NT2/D1 (cell line): ENCODE results near the gene IGSF9.

Experiments
- SUZ12 ChIP-seq: IDR thresholded peaks from 2 replicates; pipeline ENCODE4 v1.6.1; 2011; ENCODE audit not compliant: insufficient read length, insufficient read depth; ENCODE audit errors: extremely low read depth
- YY1 ChIP-seq: IDR thresholded peaks from 2 replicates; pipeline ENCODE4 v1.6.1; 2011; ENCODE audit not compliant: insufficient read length, insufficient read depth
- ZNF274 ChIP-seq: IDR thresholded peaks from 2 replicates; pipeline ENCODE4 v1.6.1; 2011; ENCODE audit warnings: mild to moderate bottlenecking, low read depth, low read length

- TF ChIP-seq SUZ12: no peak
- no peak for TF ChIP-seq YY1
- no peak for TF ChIP-seq ZNF274
Observed at GRCh38 chr1:159880430-159880829, 65.0 kb downstream of the IGSF9 start.
